Ureter (tissue), 1 donor: ENCODE results near the gene CUL2. TPM values are rescaled to one million over a fixed set of nuclear protein-coding genes. Genes with fewer than 3 reads are reported as not detected.
"Not testable (repeated sequence)": the region's sequence is repeated elsewhere in the genome, so short reads cannot be mapped to it uniquely, and the experiment has no call there.

Experiments
- DNase-seq: peaks from one replicate; pipeline ENCODE4 v3.0.0-alpha.2; 2020; ENCODE audit warnings: low spot score
- total RNA-seq: library from RNA; stranded (reverse); gene quantifications from one replicate; pipeline ENCODE4 v1.2.4, GENCODE V29; 2023
- donor health status: DM: yes; HTN: yes; CAD: no.

Gene CUL2
- total RNA-seq, 1 donor from 2014 or later: 35.8 TPM

GRCh38 chr10:35079763-35080162 lies 10.4 kb downstream of the CUL2 start:
- no peak for DNase-seq

- DNase-seq: no peak
These were observed 10.9 kb downstream of the CUL2 start for GRCh38 chr10:35079265-35079664.

GRCh38 chr10:35075228-35075627 lies 14.9 kb downstream of the CUL2 start:
- DNase-seq: no peak

GRCh38 chr10:35074266-35074665 lies 15.9 kb downstream of the CUL2 start:
- DNase-seq: no peak

- no peak for DNase-seq
These were observed 19.6 kb downstream of the CUL2 start for GRCh38 chr10:35070521-35070920.

- no peak for DNase-seq
These were observed 26.2 kb downstream of the CUL2 start for GRCh38 chr10:35063837-35064454.

- DNase-seq: no peak
These were observed 30.7 kb downstream of the CUL2 start for GRCh38 chr10:35059481-35059880.

GRCh38 chr10:35058686-35059085 lies 31.5 kb downstream of the CUL2 start:
- no peak for DNase-seq

GRCh38 chr10:35058134-35058533 lies 32.0 kb downstream of the CUL2 start:
- no peak for DNase-seq

- DNase-seq: no peak
These were observed 33.5 kb downstream of the CUL2 start for GRCh38 chr10:35056686-35057085.

- no peak for DNase-seq
These were observed 34.0 kb downstream of the CUL2 start for GRCh38 chr10:35056133-35056532.

- no peak for DNase-seq
These were observed 39.6 kb downstream of the CUL2 start for GRCh38 chr10:35050568-35050967.

- no peak for DNase-seq
These were observed 44.1 kb downstream of the CUL2 start for GRCh38 chr10:35046074-35046473.

- DNase-seq: not testable (repeated sequence)
These were observed 44.9 kb downstream of the CUL2 start for GRCh38 chr10:35045275-35045674.

GRCh38 chr10:35043796-35044344 lies 46.3 kb downstream of the CUL2 start:
- no peak for DNase-seq

- DNase-seq: no peak
These were observed 47.4 kb downstream of the CUL2 start for GRCh38 chr10:35042783-35043182.

- DNase-seq: no peak
These were observed 48.6 kb downstream of the CUL2 start for GRCh38 chr10:35041502-35041879.

GRCh38 chr10:35040760-35041501 lies 49.2 kb downstream of the CUL2 start:
- no peak for DNase-seq

GRCh38 chr10:35037104-35037503 lies 53.0 kb downstream of the CUL2 start:
- DNase-seq: no peak

- DNase-seq: no peak
These were observed 54.5 kb downstream of the CUL2 start for GRCh38 chr10:35035606-35036005.

- no peak for DNase-seq
These were observed 62.6 kb downstream of the CUL2 start for GRCh38 chr10:35027567-35027966.

GRCh38 chr10:35025916-35026315 lies 64.2 kb downstream of the CUL2 start:
- DNase-seq: no peak

- DNase-seq: no peak
These were observed 69.7 kb downstream of the CUL2 start for GRCh38 chr10:35020481-35020880.
